Measurements from ENCODE around the gene PRKN. TPM values are rescaled to one million over a fixed set of nuclear protein-coding genes. Genes with fewer than 3 reads are reported as not detected.

The PRKN gene
- total RNA-seq, 1 donor from 2014 or later, result 2.8 TPM

DNA sequence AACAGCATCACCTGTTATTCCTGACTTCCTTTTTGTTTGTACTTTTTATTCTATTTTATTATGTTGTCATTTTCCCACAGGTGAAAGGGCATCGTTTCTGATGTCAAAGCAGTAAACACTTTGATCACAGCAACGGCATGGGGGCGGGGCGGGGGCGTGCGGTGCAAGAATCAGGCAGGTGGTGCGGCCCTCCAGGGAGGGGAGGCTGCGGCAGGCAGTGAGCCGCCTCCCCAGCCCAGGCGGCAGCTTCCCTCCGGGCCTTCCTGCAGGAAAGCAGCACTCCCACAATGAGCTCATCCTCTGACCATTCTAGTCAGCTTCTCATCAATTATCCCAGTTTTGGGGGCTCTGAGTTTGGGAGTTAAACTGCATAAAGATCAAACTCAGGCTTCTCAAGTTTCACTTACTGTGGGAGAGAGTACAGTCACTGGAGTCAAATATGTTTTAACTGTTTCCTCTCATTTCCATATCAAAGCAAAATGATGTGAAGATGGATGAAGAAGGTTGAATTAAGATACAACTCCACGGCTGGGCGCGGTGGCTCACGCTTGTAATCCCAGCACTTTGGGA lies 845.3 kb downstream of the PRKN start:
- Mint-ChIP-seq H3K4me3 (no peak overlapping the region), H3K27ac (no peak overlapping the region), H3K4me1 (no peaks in the 10 kb centered on the region), H3K36me3 (no peaks in the 10 kb centered on the region), H3K27me3 (ENCODE audit: insufficient read depth, low read depth) (no peaks in the 10 kb centered on the region), H3K9me3 (no peaks in the 10 kb centered on the region)
- no peak overlapping the region for H2AFZ ChIP-seq (replicated peaks)
- H3K27ac ChIP-seq, result no peak overlapping the region
- no peaks in the 10 kb centered on the region for H3K36me3 ChIP-seq
- H3K4me1 ChIP-seq, result no peaks in the 10 kb centered on the region
- no peaks in the 10 kb centered on the region for H3F3A ChIP-seq (ENCODE audit: low read depth)
- DNase-seq (ENCODE audit: low spot score), result no peak
- H3K4me2 ChIP-seq, result no peak overlapping the region
- H4K20me1 ChIP-seq (ENCODE audit: low read depth), result no peaks in the 10 kb centered on the region
- H3K9ac ChIP-seq, result no peak overlapping the region
- H3K9me3 ChIP-seq (ENCODE audit: low read depth), result no peaks in the 10 kb centered on the region
- no peak overlapping the region for H3K4me3 ChIP-seq
- TF ChIP-seq EZH2 (IDR thresholded peaks at IDR 0.05), result no peak
- TF ChIP-seq EZH2phosphoT487 (IDR thresholded peaks at IDR 0.05), result no peak
- TF ChIP-seq, protein P1, sequence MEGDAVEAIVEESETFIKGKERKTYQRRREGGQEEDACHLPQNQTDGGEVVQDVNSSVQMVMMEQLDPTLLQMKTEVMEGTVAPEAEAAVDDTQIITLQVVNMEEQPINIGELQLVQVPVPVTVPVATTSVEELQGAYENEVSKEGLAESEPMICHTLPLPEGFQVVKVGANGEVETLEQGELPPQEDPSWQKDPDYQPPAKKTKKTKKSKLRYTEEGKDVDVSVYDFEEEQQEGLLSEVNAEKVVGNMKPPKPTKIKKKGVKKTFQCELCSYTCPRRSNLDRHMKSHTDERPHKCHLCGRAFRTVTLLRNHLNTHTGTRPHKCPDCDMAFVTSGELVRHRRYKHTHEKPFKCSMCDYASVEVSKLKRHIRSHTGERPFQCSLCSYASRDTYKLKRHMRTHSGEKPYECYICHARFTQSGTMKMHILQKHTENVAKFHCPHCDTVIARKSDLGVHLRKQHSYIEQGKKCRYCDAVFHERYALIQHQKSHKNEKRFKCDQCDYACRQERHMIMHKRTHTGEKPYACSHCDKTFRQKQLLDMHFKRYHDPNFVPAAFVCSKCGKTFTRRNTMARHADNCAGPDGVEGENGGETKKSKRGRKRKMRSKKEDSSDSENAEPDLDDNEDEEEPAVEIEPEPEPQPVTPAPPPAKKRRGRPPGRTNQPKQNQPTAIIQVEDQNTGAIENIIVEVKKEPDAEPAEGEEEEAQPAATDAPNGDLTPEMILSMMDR (IDR thresholded peaks at IDR 0.05), result no peak
- H3K79me2 ChIP-seq (ENCODE audit: low read depth), result no peaks in the 10 kb centered on the region
- H3K27me3 ChIP-seq, result no peaks in the 10 kb centered on the region

DNA sequence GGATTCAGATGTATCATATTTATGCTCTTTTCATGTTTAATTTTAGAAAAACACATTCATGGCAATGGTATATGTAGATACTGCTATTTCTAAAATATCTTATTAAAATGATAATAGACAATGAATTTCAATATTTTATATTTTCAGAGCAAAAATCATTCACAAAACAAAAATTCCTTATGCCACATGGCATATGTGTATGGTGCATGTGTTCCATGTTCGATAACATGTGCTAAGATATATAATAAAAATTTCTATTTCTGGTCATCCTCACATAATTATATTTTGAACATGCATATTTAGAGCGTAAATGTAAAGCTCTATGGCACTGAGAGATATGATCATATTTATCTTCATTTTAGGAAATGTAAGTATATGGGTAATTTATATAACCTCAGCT lies 847.5 kb downstream of the PRKN start:
- no peak for DNase-seq (ENCODE audit: low spot score)
- Histone ChIP-seq H3K9ac (no peak overlapping the region), H2AFZ (replicated peaks) (no peak overlapping the region), H3K4me3 (no peak overlapping the region), H3K9me3 (ENCODE audit: low read depth) (no peaks in the 10 kb centered on the region), H3F3A (ENCODE audit: low read depth) (peaks cover 5% of the 10 kb centered on the region), H4K20me1 (ENCODE audit: low read depth) (no peaks in the 10 kb centered on the region), H3K79me2 (ENCODE audit: low read depth) (no peaks in the 10 kb centered on the region), H3K4me1 (no peaks in the 10 kb centered on the region), H3K4me2 (no peak overlapping the region), H3K36me3 (no peaks in the 10 kb centered on the region), H3K27ac (no peak overlapping the region), H3K27me3 (no peaks in the 10 kb centered on the region)
- Mint-ChIP-seq H3K9me3 (no peaks in the 10 kb centered on the region), H3K4me3 (no peak overlapping the region), H3K27ac (no peak overlapping the region), H3K4me1 (no peaks in the 10 kb centered on the region), H3K27me3 (ENCODE audit: insufficient read depth, low read depth) (peaks cover 3% of the 10 kb centered on the region), H3K36me3 (no peaks in the 10 kb centered on the region)
- TF ChIP-seq, protein P1 (IDR thresholded peaks at IDR 0.05), result no peak
- no peak for TF ChIP-seq EZH2phosphoT487 (IDR thresholded peaks at IDR 0.05)

DNA sequence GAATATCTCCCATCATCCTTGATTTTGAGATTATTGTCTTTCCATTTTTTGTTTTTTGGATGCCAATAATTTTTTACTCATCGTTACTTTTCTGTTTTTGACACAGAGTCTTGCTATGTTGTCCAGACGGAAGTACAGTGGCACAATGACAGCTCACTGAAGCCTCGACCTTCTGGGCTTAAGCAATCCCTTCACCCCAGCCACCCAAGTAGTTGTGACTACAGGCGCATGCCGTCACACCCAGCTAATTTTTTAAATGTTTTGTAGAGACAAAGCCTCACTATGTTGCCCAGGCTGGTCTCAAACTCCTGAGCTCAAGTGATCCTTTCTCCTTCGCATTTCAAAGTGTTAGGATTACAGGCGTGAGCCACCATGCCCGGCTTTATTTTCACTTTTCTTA lies 851.3 kb downstream of the PRKN start:
- Mint-ChIP-seq H3K36me3 (no peaks in the 10 kb centered on the region), H3K27ac (no peak overlapping the region), H3K27me3 (ENCODE audit: insufficient read depth, low read depth) (peaks cover 3% of the 10 kb centered on the region), H3K4me3 (no peak overlapping the region), H3K9me3 (no peaks in the 10 kb centered on the region), H3K4me1 (no peaks in the 10 kb centered on the region)
- H3K79me2 ChIP-seq (ENCODE audit: low read depth), result no peaks in the 10 kb centered on the region
- TF ChIP-seq EZH2phosphoT487 (IDR thresholded peaks at IDR 0.05) (no peak), EZH2 (IDR thresholded peaks at IDR 0.05) (no peak)
- H3K9me3 ChIP-seq (ENCODE audit: low read depth), result no peaks in the 10 kb centered on the region
- H2AFZ ChIP-seq (replicated peaks), result no peak overlapping the region
- no peak overlapping the region for H3K27ac ChIP-seq
- no peak overlapping the region for H3K4me3 ChIP-seq
- no peaks in the 10 kb centered on the region for H3K36me3 ChIP-seq
- no peaks in the 10 kb centered on the region for H4K20me1 ChIP-seq (ENCODE audit: low read depth)
- no peak for DNase-seq (ENCODE audit: low spot score)
- no peaks in the 10 kb centered on the region for H3K27me3 ChIP-seq
- no peak overlapping the region for H3K9ac ChIP-seq
- no peaks in the 10 kb centered on the region for H3K4me1 ChIP-seq
- H3F3A ChIP-seq (ENCODE audit: low read depth), result peaks cover 12% of the 10 kb centered on the region
- H3K4me2 ChIP-seq, result no peak overlapping the region

DNA sequence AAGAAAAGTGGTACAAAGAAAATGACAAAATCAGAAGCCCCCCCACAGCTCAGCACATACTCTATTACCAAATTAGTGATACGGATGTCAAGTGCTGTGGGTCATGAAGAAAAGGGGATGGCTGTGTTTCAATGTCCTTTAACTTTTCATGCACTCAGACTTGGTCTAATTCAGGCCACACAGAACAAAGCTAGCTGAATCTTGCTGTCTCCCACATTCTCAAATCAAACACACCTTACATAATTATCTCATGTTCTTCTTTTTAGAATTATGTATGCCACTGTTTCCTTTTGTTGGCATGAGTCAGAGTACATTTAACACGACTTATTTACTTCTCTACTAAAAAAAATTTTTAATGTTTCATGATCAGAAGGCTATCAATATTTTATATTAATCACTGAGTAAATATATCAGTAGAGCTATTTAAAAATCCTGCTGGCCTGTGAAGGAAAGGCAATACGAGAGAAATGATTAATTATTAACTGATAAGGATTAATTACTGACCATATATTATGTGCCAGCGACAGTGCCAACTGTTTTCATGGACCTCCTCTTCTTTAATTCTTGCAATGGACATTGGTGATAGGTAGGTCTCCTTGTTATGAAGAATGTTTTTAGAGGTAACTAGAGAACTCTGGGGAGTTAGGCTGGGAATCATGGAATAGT lies 857.2 kb downstream of the PRKN start:
- Histone ChIP-seq H3K4me3 (no peak overlapping the region), H3K4me1 (no peaks in the 10 kb centered on the region), H3K27me3 (no peaks in the 10 kb centered on the region), H3F3A (ENCODE audit: low read depth) (peaks cover 10% of the 10 kb centered on the region), H3K36me3 (no peaks in the 10 kb centered on the region), H3K4me2 (no peak overlapping the region), H3K9ac (no peak overlapping the region), H3K9me3 (ENCODE audit: low read depth) (no peaks in the 10 kb centered on the region), H3K79me2 (ENCODE audit: low read depth) (no peaks in the 10 kb centered on the region), H2AFZ (replicated peaks) (no peak overlapping the region), H4K20me1 (ENCODE audit: low read depth) (no peaks in the 10 kb centered on the region), H3K27ac (no peak overlapping the region)
- H3K4me3 Mint-ChIP-seq, result no peak overlapping the region
- H3K36me3 Mint-ChIP-seq, result no peaks in the 10 kb centered on the region
- DNase-seq (ENCODE audit: low spot score), result no peak
- H3K9me3 Mint-ChIP-seq, result peaks cover 4% of the 10 kb centered on the region
- TF ChIP-seq EZH2phosphoT487 (IDR thresholded peaks at IDR 0.05) (no peak), EZH2 (IDR thresholded peaks at IDR 0.05) (no peak)
- H3K27me3 Mint-ChIP-seq (ENCODE audit: insufficient read depth, low read depth), result no peaks in the 10 kb centered on the region
- H3K27ac Mint-ChIP-seq, result no peak overlapping the region
- H3K4me1 Mint-ChIP-seq, result no peaks in the 10 kb centered on the region

All from neural progenitor cell (in vitro differentiated cells).